ENCODE measurements around the gene RPLP1. TPM values are rescaled to one million over a fixed set of nuclear protein-coding genes. Genes with fewer than 3 reads are reported as not detected.

The RPLP1 gene
- total RNA-seq, 1 experiment from 2014 or later: 1,613 TPM

DNA sequence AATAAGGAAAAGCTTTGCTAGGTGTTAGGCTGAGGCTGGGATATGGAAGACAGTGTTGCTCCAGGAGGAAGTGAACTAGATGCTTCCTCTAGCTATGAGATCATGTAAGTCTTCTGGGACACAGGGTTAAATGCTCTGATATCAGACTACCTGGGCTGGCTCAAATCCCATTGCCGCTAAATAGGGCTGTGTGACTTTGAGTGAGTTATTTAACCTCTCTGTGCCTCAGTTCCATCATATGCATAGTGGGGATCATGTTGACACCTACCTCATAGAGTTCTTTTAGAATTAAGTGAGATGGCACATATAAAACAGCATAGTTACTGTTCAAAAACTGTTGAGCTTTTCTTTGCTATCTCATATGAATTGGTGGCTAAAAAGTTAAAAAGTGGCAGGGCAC lies 12.6 kb downstream of the RPLP1 start:
- no TSS peak for BruUV-seq (replicated peaks)
- TF ChIP-seq EZH2 (IDR thresholded peaks at IDR 0.05; ENCODE audit: borderline replicate concordance, low read depth, low read length, poor library complexity, severe bottlenecking): no peak
- TF ChIP-seq, protein P1, sequence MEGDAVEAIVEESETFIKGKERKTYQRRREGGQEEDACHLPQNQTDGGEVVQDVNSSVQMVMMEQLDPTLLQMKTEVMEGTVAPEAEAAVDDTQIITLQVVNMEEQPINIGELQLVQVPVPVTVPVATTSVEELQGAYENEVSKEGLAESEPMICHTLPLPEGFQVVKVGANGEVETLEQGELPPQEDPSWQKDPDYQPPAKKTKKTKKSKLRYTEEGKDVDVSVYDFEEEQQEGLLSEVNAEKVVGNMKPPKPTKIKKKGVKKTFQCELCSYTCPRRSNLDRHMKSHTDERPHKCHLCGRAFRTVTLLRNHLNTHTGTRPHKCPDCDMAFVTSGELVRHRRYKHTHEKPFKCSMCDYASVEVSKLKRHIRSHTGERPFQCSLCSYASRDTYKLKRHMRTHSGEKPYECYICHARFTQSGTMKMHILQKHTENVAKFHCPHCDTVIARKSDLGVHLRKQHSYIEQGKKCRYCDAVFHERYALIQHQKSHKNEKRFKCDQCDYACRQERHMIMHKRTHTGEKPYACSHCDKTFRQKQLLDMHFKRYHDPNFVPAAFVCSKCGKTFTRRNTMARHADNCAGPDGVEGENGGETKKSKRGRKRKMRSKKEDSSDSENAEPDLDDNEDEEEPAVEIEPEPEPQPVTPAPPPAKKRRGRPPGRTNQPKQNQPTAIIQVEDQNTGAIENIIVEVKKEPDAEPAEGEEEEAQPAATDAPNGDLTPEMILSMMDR (conservative IDR thresholded peaks at IDR 0.05; ENCODE audit: low read depth, low read length): no peak
- no peaks in the 10 kb centered on the region for H3K9me3 ChIP-seq (ENCODE audit: low read depth, low read length, poor library complexity, severe bottlenecking)
- CTCF ChIA-PET: no interaction called here
- H3K27ac ChIP-seq (ENCODE audit: low read depth, low read length, poor library complexity, severe bottlenecking): no peak overlapping the region
- no peak overlapping the region for H3K4me3 ChIP-seq (ENCODE audit: low read depth, low read length, poor library complexity, severe bottlenecking)
- peaks cover 3% of the 10 kb centered on the region for H3K4me1 ChIP-seq (ENCODE audit: insufficient read depth, low read length, poor library complexity, severe bottlenecking)
- no peaks in the 10 kb centered on the region for H3K36me3 ChIP-seq (ENCODE audit: insufficient read depth, low read length, poor library complexity, severe bottlenecking)
- POLR2A ChIA-PET (ENCODE audit: low non-redundant PET): no interaction called here
- intact Hi-C loops (cut with micrococcal nuclease; ENCODE audit: unreplicated experiment): loop anchor here (5.0 kb wide), 1 partner anchor 408 kb away; no protein-coding TSS in a partner anchor
- no peak for DNase-seq (ENCODE audit: low spot score)
- no peaks in the 10 kb centered on the region for H3K27me3 ChIP-seq (replicated peaks; ENCODE audit: insufficient read depth, low read depth, low read length, poor library complexity)

DNA sequence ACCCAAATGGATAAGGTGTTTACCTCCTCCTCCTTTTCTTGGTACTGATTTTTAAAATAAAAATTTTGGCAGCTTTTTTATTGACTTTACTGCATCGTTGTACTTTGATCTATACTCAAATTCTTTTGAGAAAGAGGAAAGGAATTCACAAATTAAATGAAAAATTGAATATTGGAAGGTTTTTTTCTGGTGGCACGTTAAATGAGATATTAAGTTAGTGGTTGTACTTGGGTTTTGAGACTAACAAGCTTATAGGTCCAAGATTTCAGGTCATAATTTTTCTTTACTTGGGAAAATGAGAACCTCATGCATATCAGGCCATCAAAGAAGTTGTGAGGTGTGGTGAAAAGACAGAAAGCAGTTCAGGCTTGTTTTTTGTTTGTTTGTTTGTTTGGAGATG lies 14.1 kb downstream of the RPLP1 start:
- TF ChIP-seq, protein P1 (conservative IDR thresholded peaks at IDR 0.05; ENCODE audit: low read depth, low read length): no peak
- no peak for TF ChIP-seq EZH2 (IDR thresholded peaks at IDR 0.05; ENCODE audit: borderline replicate concordance, low read depth, low read length, poor library complexity, severe bottlenecking)
- DNase-seq (ENCODE audit: low spot score): no peak
- intact Hi-C loops (cut with micrococcal nuclease; ENCODE audit: unreplicated experiment): loop anchor here (5.0 kb wide), 1 partner anchor 409 kb away; no protein-coding TSS in a partner anchor
- BruUV-seq (replicated peaks): no TSS peak
- ChIA-PET CTCF (interaction anchor here (1.7 kb wide), 1 partner anchor 12 kb away, joined by 3 read pairs; no protein-coding TSS in a partner anchor), POLR2A (ENCODE audit: low non-redundant PET) (no interaction called here)
- no peaks in the 10 kb centered on the region for H3K36me3 ChIP-seq (ENCODE audit: insufficient read depth, low read length, poor library complexity, severe bottlenecking)
- H3K27ac ChIP-seq (ENCODE audit: low read depth, low read length, poor library complexity, severe bottlenecking): no peak overlapping the region
- no peaks in the 10 kb centered on the region for H3K27me3 ChIP-seq (replicated peaks; ENCODE audit: insufficient read depth, low read depth, low read length, poor library complexity)
- H3K4me3 ChIP-seq (ENCODE audit: low read depth, low read length, poor library complexity, severe bottlenecking): no peak overlapping the region
- H3K4me1 ChIP-seq (ENCODE audit: insufficient read depth, low read length, poor library complexity, severe bottlenecking): peaks cover 3% of the 10 kb centered on the region
- H3K9me3 ChIP-seq (ENCODE audit: low read depth, low read length, poor library complexity, severe bottlenecking): no peaks in the 10 kb centered on the region

DNA sequence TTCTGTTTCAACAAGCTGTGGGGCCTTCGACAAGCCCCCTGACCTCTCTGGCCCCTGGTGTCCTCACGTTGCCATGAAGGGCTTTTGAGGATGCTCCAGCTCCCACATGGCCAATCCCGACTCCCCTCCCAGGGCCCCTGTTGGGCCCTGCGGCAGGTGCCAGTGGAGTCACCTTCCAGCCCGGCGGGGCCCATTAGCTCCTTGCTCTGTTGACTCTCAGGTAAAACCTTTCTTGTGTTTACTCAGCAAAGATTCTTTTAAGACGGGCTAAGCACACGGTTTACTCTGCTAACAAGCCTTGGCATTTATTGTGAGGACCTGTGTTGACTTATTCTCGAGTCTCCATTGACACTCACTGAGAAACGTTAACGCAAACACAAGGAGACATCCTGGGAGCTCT lies 15.0 kb downstream of the RPLP1 start:
- intact Hi-C loops (cut with micrococcal nuclease; ENCODE audit: unreplicated experiment): loop anchor here (5.0 kb wide), 1 partner anchor 410 kb away; no protein-coding TSS in a partner anchor
- BruUV-seq (replicated peaks): no TSS peak
- Histone ChIP-seq H3K27ac (ENCODE audit: low read depth, low read length, poor library complexity, severe bottlenecking) (no peak overlapping the region), H3K9me3 (ENCODE audit: low read depth, low read length, poor library complexity, severe bottlenecking) (no peaks in the 10 kb centered on the region), H3K4me1 (ENCODE audit: insufficient read depth, low read length, poor library complexity, severe bottlenecking) (peaks cover 3% of the 10 kb centered on the region), H3K27me3 (replicated peaks; ENCODE audit: insufficient read depth, low read depth, low read length, poor library complexity) (no peaks in the 10 kb centered on the region), H3K36me3 (ENCODE audit: insufficient read depth, low read length, poor library complexity, severe bottlenecking) (no peaks in the 10 kb centered on the region), H3K4me3 (ENCODE audit: low read depth, low read length, poor library complexity, severe bottlenecking) (no peak overlapping the region)
- no peak for DNase-seq (ENCODE audit: low spot score)
- ChIA-PET CTCF (interaction anchor here (0.6 to 1.7 kb wide), 2 partner anchors 11 to 1395 kb away, joined by 3 to 5 read pairs; no protein-coding TSS in a partner anchor), POLR2A (ENCODE audit: low non-redundant PET) (no interaction called here)
- TF ChIP-seq, protein P1 (conservative IDR thresholded peaks at IDR 0.05; ENCODE audit: low read depth, low read length): no peak
- TF ChIP-seq EZH2 (IDR thresholded peaks at IDR 0.05; ENCODE audit: borderline replicate concordance, low read depth, low read length, poor library complexity, severe bottlenecking): no peak
